HepG2 (cell line): ENCODE measurements around the gene MACROD2.

Experiments used
- ATF1 ChIP-seq: IDR thresholded peaks from 2 replicates; pipeline ENCODE4 v1.6.1; 2016; ENCODE audit warnings: mild to moderate bottlenecking, control low read depth
- DNMT1 ChIP-seq: sonication (generic); formaldehyde crosslinking; IDR thresholded peaks from 2 replicates; pipeline ENCODE4 v1.5.1; 2020; ENCODE audit warnings: mild to moderate bottlenecking, missing genetic modification reagents
- ZNF274 ChIP-seq: sonication (generic); formaldehyde crosslinking; IDR thresholded peaks from 2 replicates; pipeline ENCODE4 v1.5.1; 2020; ENCODE audit warnings: mild to moderate bottlenecking, missing genetic modification reagents
- ZNF296 ChIP-seq: sonication (generic); formaldehyde crosslinking; conservative IDR thresholded peaks from 2 replicates; pipeline ENCODE4 v1.5.0; 2020; ENCODE audit warnings: mild to moderate bottlenecking, missing genetic modification reagents

- TF ChIP-seq ZNF274 (CRISPR knock-in tag) (no peak), ZNF296 (CRISPR knock-in tag) (no peak), DNMT1 (CRISPR knock-in tag) (no peak), ATF1 (CRISPR knock-in tag) (no peak)
Measured at GRCh38 chr20:14924433-14924832, 929.1 kb downstream of the MACROD2 start.
